ENCODE data around the gene SLC11A1. TPM values are rescaled to one million over a fixed set of nuclear protein-coding genes. Genes with fewer than 3 reads are reported as not detected.

SLC11A1 gene
- polyA plus RNA-seq, 1 donor (not counting 4 experiments of a cell fraction or from before 2014, with no cell fraction given), result 0.46 TPM

DNA sequence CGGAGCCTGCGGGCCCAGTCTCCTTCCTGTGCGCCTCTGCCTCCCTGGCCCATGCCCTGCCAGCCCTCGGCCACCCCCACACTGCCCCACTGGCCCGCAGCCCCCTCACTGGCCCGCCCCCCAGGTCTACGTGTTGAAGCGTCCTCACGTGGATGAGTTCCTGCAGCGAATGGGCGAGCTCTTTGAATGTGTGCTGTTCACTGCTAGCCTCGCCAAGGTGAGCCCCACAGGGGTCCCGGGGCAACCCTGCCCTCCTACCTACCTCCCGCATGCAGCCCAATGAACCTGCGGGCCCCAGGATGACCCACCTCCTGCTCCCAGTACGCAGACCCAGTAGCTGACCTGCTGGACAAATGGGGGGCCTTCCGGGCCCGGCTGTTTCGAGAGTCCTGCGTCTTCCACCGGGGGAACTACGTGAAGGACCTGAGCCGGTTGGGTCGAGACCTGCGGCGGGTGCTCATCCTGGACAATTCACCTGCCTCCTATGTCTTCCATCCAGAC lies 20.9 kb downstream of the SLC11A1 start:
- no peaks in the 10 kb centered on the region for H3K9me1 ChIP-seq (ENCODE audit: control insufficient read depth, extremely low read depth, insufficient read depth, low read length)
- peaks cover 26% of the 10 kb centered on the region for H3K79me2 ChIP-seq (ENCODE audit: control insufficient read depth, insufficient read depth, low read length)
- dilution Hi-C loops (cut with MboI; ENCODE audit: extremely low pct_ligation_motif_present, low sequenced_read_pairs), result no loop called here
- no peak overlapping the region for H3K9ac ChIP-seq (ENCODE audit: control insufficient read depth, extremely low read depth, insufficient read depth, low read length)
- no peak overlapping the region for H2AFZ ChIP-seq (ENCODE audit: control insufficient read depth, low read length)
- peaks cover 31% of the 10 kb centered on the region for H3K4me1 ChIP-seq (ENCODE audit: control insufficient read depth, extremely low read depth, insufficient read depth, low read length)
- TF ChIP-seq, protein P1, sequence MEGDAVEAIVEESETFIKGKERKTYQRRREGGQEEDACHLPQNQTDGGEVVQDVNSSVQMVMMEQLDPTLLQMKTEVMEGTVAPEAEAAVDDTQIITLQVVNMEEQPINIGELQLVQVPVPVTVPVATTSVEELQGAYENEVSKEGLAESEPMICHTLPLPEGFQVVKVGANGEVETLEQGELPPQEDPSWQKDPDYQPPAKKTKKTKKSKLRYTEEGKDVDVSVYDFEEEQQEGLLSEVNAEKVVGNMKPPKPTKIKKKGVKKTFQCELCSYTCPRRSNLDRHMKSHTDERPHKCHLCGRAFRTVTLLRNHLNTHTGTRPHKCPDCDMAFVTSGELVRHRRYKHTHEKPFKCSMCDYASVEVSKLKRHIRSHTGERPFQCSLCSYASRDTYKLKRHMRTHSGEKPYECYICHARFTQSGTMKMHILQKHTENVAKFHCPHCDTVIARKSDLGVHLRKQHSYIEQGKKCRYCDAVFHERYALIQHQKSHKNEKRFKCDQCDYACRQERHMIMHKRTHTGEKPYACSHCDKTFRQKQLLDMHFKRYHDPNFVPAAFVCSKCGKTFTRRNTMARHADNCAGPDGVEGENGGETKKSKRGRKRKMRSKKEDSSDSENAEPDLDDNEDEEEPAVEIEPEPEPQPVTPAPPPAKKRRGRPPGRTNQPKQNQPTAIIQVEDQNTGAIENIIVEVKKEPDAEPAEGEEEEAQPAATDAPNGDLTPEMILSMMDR (optimal IDR thresholded peaks at IDR 0.05 in 1 of 3, IDR thresholded peaks at IDR 0.05 in 1 of 3, conservative IDR thresholded peaks at IDR 0.05 in 1 of 3; ENCODE audit: extremely low read depth in 1 of 3, insufficient read depth in 2 of 3, low read length in 3 of 3), result no peak
- no peak for TF ChIP-seq EZH2 (IDR thresholded peaks at IDR 0.05; ENCODE audit: low read length)
- H3K27me3 ChIP-seq (ENCODE audit: control insufficient read depth, extremely low read depth, insufficient read depth, low read length), result no peaks in the 10 kb centered on the region
- H4K20me1 ChIP-seq (ENCODE audit: control insufficient read depth, extremely low read depth, insufficient read depth, low read length), result no peaks in the 10 kb centered on the region
- H3K9me3 ChIP-seq (ENCODE audit: control insufficient read depth, low read depth, low read length), result no peaks in the 10 kb centered on the region
- peaks cover 12 to 13% of the 10 kb centered on the region in 2 experiments for H3K36me3 ChIP-seq (ENCODE audit: control insufficient read depth in 2 of 2, extremely low read depth in 1 of 2, insufficient read depth in 2 of 2, low read length in 2 of 2)
- DNase-seq (ENCODE audit: low read depth, low spot score), result no peak
- no peak overlapping the region for H3K4me3 ChIP-seq (ENCODE audit: control insufficient read depth in 2 of 3, extremely low read depth in 1 of 3, insufficient read depth in 2 of 3, low read depth in 1 of 3, low read length in 3 of 3)
- H3K27ac ChIP-seq (ENCODE audit: control insufficient read depth, insufficient read depth, low read length), result no peak overlapping the region
- no peak for FAIRE-seq
- H3K4me2 ChIP-seq (ENCODE audit: control insufficient read depth, extremely low read depth, insufficient read depth, low read depth, low read length), result no peak overlapping the region

DNA sequence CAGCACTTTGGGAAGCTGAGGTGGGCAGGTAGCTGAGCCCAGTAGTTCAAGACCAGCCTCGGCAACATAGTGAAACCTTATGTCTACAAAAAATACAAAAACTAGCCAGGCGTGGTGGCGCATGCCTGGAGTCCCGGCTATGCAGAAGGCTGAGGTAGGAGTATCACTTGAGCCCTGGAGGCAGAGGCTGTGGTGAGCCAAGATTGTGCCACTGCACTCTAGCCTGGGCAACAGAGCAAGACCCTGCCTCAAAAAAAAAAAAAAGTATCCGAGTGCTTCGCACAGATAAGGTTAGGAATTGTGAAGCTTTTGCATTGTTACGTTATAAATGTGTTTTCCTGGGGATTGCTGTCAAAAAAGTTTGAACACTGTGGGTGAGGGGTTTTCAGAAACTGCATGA lies 21.7 kb downstream of the SLC11A1 start:
- Histone ChIP-seq H3K4me3 (ENCODE audit: control insufficient read depth in 2 of 3, extremely low read depth in 1 of 3, insufficient read depth in 2 of 3, low read depth in 1 of 3, low read length in 3 of 3) (no peak overlapping the region), H4K20me1 (ENCODE audit: control insufficient read depth, extremely low read depth, insufficient read depth, low read length) (no peaks in the 10 kb centered on the region), H3K9me3 (ENCODE audit: control insufficient read depth, low read depth, low read length) (no peaks in the 10 kb centered on the region), H3K36me3 (ENCODE audit: control insufficient read depth in 2 of 2, extremely low read depth in 1 of 2, insufficient read depth in 2 of 2, low read length in 2 of 2) (peaks cover 12 to 13% of the 10 kb centered on the region in 2 experiments), H3K27ac (ENCODE audit: control insufficient read depth, insufficient read depth, low read length) (no peak overlapping the region), H3K4me1 (ENCODE audit: control insufficient read depth, extremely low read depth, insufficient read depth, low read length) (peaks cover 27% of the 10 kb centered on the region), H3K9ac (ENCODE audit: control insufficient read depth, extremely low read depth, insufficient read depth, low read length) (no peak overlapping the region), H3K9me1 (ENCODE audit: control insufficient read depth, extremely low read depth, insufficient read depth, low read length) (no peaks in the 10 kb centered on the region), H3K79me2 (ENCODE audit: control insufficient read depth, insufficient read depth, low read length) (peaks cover 24% of the 10 kb centered on the region), H3K4me2 (ENCODE audit: control insufficient read depth, extremely low read depth, insufficient read depth, low read depth, low read length) (no peak overlapping the region), H2AFZ (ENCODE audit: control insufficient read depth, low read length) (no peak overlapping the region), H3K27me3 (ENCODE audit: control insufficient read depth, extremely low read depth, insufficient read depth, low read length) (no peaks in the 10 kb centered on the region)
- no peak for FAIRE-seq
- no peak for DNase-seq (ENCODE audit: low read depth, low spot score)
- no peak for TF ChIP-seq EZH2 (IDR thresholded peaks at IDR 0.05; ENCODE audit: low read length)
- TF ChIP-seq, protein P1 (optimal IDR thresholded peaks at IDR 0.05 in 1 of 3, IDR thresholded peaks at IDR 0.05 in 1 of 3, conservative IDR thresholded peaks at IDR 0.05 in 1 of 3; ENCODE audit: extremely low read depth in 1 of 3, insufficient read depth in 2 of 3, low read length in 3 of 3), result no peak
- dilution Hi-C loops (cut with MboI; ENCODE audit: extremely low pct_ligation_motif_present, low sequenced_read_pairs), result no loop called here

All from keratinocyte (primary cell).